Tibial nerve (tissue), 4 donors: ENCODE measurements around the gene HSD17B8. TPM values are rescaled to one million over a fixed set of nuclear protein-coding genes. Genes with fewer than 3 reads are reported as not detected.

Experiments used
- DNase-seq, 2 donors: peaks; one replicate each; pipeline ENCODE4 v3.0.0-alpha.2; 2019; ENCODE audit warnings: low spot score in 2 of 2
- H3K27ac ChIP-seq, 4 donors: fragments of 200-600 bp; sonication (generic) in 3 of 4; one replicate each; pipeline ENCODE4 v1.5.1; 2017 to 2019; ENCODE audit warnings: mild to moderate bottlenecking in 1 of 4
- H3K27me3 ChIP-seq, 2 donors: fragments of 200-600 bp; sonication (generic) in 1 of 2; one replicate each; pipeline versions ENCODE4 v1.5.1 to v1.6.0; 2017 to 2019
- H3K36me3 ChIP-seq, 3 donors: fragments of 200-600 bp; sonication (generic); one replicate each; pipeline ENCODE4 v1.5.1; 2018 to 2019
- H3K4me1 ChIP-seq, 4 donors: fragments of 200-600 bp; sonication (generic) in 3 of 4; one replicate each; pipeline ENCODE4 v1.5.1; 2017 to 2019
- H3K4me3 ChIP-seq, 4 donors: fragments of 200-600 bp; sonication (generic) in 3 of 4; one replicate each; pipeline ENCODE4 v1.5.1; 2017 to 2019; ENCODE audit warnings: mild to moderate bottlenecking in 1 of 4, moderate library complexity in 1 of 4
- H3K9me3 ChIP-seq, 4 donors: fragments of 200-600 bp; sonication (generic) in 3 of 4; one replicate each; pipeline ENCODE4 v1.5.1; 2017 to 2019
- CTCF ChIP-seq, 5 experiments: fragments of 200-600 bp in 3 of 5; fragments of 450-650 bp in 2 of 5; sonication (generic) in 3 of 5; IDR thresholded peaks; one replicate each; pipeline ENCODE4 v1.5.1; 2016 to 2019; ENCODE audit warnings: antibody characterized with exemption in 5 of 5, mild to moderate bottlenecking in 3 of 5, moderate library complexity in 2 of 5
- EP300 ChIP-seq, 2 donors: sonication (generic); formaldehyde crosslinking; IDR thresholded peaks; one replicate each; pipeline ENCODE4 v1.6.1; 2017; ENCODE audit warnings: antibody characterized with exemption in 2 of 2, mild to moderate bottlenecking in 1 of 2
- POLR2A ChIP-seq, 2 donors: fragments of 450-650 bp; IDR thresholded peaks; one replicate each; pipeline ENCODE4 v1.6.1; 2017; ENCODE audit warnings: antibody characterized with exemption in 2 of 2, mild to moderate bottlenecking in 2 of 2, moderate library complexity in 2 of 2
- WGBS, 2 donors: methylation state at CpG; one replicate each; pipeline ENCODE4 v1.1.5; 2018; 5-methylcytosine and 5-hydroxymethylcytosine counted together
- total RNA-seq, 4 donors: library from RNA; depleted of rRNA; stranded (reverse); fragments of >200 nt; gene quantifications; one replicate each; pipeline ENCODE4 v1.1.0, GENCODE V29; 2016

The HSD17B8 gene
- total RNA-seq, 4 donors from 2014 or later: 10.0 to 33.9 (median 19.1) TPM

DNA sequence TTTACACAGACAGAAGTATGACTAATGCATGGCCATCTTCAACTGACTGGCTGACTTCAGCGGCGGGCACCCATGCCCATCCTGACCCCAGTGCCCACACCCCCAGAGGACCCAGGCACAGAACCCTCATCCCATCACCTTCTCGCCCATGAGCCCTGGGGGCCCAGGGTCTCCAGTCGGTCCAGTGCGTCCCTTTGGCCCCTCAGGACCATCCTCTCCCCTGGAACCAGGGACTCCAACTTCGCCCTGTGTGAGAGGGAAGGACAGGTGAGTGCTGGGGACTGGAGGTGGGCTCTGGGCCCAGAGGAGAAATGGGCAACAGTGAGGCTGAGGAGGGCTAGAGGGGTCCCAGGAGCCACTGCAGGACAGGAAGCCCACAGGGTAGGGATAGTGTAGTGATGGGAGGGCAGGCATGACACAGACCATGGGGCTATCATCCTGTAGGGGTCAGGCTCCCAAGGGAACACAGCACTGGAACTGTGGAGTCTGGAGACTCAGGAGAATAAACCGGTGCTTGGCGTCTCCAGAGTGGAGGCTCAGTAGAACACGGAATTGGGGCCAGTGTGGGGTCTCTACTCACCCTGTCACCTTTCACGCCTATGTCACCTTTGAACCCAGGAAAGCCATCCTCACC lies 28.9 kb upstream of the HSD17B8 start:
- Histone ChIP-seq H3K27me3 (no peaks in the 10 kb centered on the region), H3K27ac (no peak overlapping the region), H3K9me3 (no peaks in the 10 kb centered on the region), H3K4me3 (no peak overlapping the region), H3K4me1 (no peaks in the 10 kb centered on the region), H3K36me3 (no peaks in the 10 kb centered on the region)
- WGBS, 2 donors: 82 to 83% methylated on average over 10 of the region's 10 CpGs
- no peak for TF ChIP-seq EP300 (IDR thresholded peaks at IDR 0.05)
- no peak for TF ChIP-seq POLR2A (IDR thresholded peaks at IDR 0.05)
- TF ChIP-seq CTCF (IDR thresholded peaks at IDR 0.05): no peak
- no peak for DNase-seq

GRCh38 chr6:33176906-33177305 lies 27.5 kb upstream of the HSD17B8 start:
- Histone ChIP-seq H3K27me3 (no peaks in the 10 kb centered on the region), H3K9me3 (no peaks in the 10 kb centered on the region), H3K4me3 (no peak overlapping the region), H3K4me1 (no peaks in the 10 kb centered on the region), H3K27ac (no peak overlapping the region), H3K36me3 (no peaks in the 10 kb centered on the region)
- 87 to 88% methylated on average over 7 of the region's 7 CpGs for WGBS, 2 donors
- no peak for DNase-seq
- TF ChIP-seq POLR2A (IDR thresholded peaks at IDR 0.05) (no peak), EP300 (IDR thresholded peaks at IDR 0.05) (no peak), CTCF (IDR thresholded peaks at IDR 0.05) (no peak)

GRCh38 chr6:33177552-33178446 lies 26.7 kb upstream of the HSD17B8 start:
- Histone ChIP-seq H3K4me1 (no peaks in the 10 kb centered on the region), H3K36me3 (no peaks in the 10 kb centered on the region), H3K27me3 (no peaks in the 10 kb centered on the region), H3K9me3 (no peaks in the 10 kb centered on the region), H3K4me3 (no peak overlapping the region), H3K27ac (no peak overlapping the region)
- TF ChIP-seq EP300 (IDR thresholded peaks at IDR 0.05) (no peak), CTCF (IDR thresholded peaks at IDR 0.05) (no peak), POLR2A (IDR thresholded peaks at IDR 0.05) (no peak)
- no peak for DNase-seq
- WGBS, 2 donors: 79 to 83% methylated on average over 19 of the region's 19 CpGs

GRCh38 chr6:33178755-33179475 lies 25.5 kb upstream of the HSD17B8 start:
- H3K4me1 ChIP-seq: no peaks in the 10 kb centered on the region
- H3K27ac ChIP-seq: no peak overlapping the region

More at GRCh38 chr6:33178755-33179475, 25.5 kb upstream of the HSD17B8 start:
- no peak for TF ChIP-seq CTCF (IDR thresholded peaks at IDR 0.05)
- no peak for TF ChIP-seq POLR2A (IDR thresholded peaks at IDR 0.05)
- TF ChIP-seq EP300 (IDR thresholded peaks at IDR 0.05): no peak
- 86 to 89% methylated on average over 9 to 10 of the region's 10 CpGs for WGBS, 2 donors
- Histone ChIP-seq H3K36me3 (no peaks in the 10 kb centered on the region), H3K4me3 (no peak overlapping the region), H3K9me3 (no peaks in the 10 kb centered on the region), H3K27me3 (no peaks in the 10 kb centered on the region)
- no peak for DNase-seq
